ENCODE measurements around the gene AMD1. TPM values are rescaled to one million over a fixed set of nuclear protein-coding genes. Genes with fewer than 3 reads are reported as not detected.

Gene AMD1
- total and polyA plus RNA-seq, 10 of the 15 experiments (the other 5 are each of a cell fraction or from before 2014, with no cell fraction given) = 58.2 to 116 (median 79.3) TPM

GRCh38 chr6:110944681-110945151 is 70.1 kb downstream of the AMD1 start (continued):
- TF ChIP-seq ZBTB40 (IDR thresholded peaks at IDR 0.05; ENCODE audit: borderline replicate concordance) (no peak; the same call in 1 of the 2 replicates), ZNF687 (IDR thresholded peaks at IDR 0.05) (no peak), PRDM15 (CRISPR knock-in tag; IDR thresholded peaks at IDR 0.05) (no peak), TCF12 (IDR thresholded peaks at IDR 0.05; ENCODE audit: low read depth, low read length) (0 out of 2 replicates have a peak, but pooled peaks have one; percentile 55), E2F8 (IDR thresholded peaks at IDR 0.05; ENCODE audit: low read depth, partially characterized antibody) (no peak), POU2F2 (IDR thresholded peaks at IDR 0.05; ENCODE audit: borderline replicate concordance, low read depth, low read length) (peak; percentile 93; the same call in 2 of the 3 replicates), POLR2AphosphoS5 (IDR thresholded peaks at IDR 0.05; ENCODE audit: low read length) (no peak), CEBPZ (IDR thresholded peaks at IDR 0.05; ENCODE audit: low read depth, low read length) (no peak), CHD2 (IDR thresholded peaks at IDR 0.05; ENCODE audit: borderline replicate concordance, low read depth, low read length) (peak; percentile 59; the same call in 1 of the 2 replicates)

Data from GM12878 (cell line).